ENCODE measurements around the gene MINDY4.

MINDY4 gene

DNA sequence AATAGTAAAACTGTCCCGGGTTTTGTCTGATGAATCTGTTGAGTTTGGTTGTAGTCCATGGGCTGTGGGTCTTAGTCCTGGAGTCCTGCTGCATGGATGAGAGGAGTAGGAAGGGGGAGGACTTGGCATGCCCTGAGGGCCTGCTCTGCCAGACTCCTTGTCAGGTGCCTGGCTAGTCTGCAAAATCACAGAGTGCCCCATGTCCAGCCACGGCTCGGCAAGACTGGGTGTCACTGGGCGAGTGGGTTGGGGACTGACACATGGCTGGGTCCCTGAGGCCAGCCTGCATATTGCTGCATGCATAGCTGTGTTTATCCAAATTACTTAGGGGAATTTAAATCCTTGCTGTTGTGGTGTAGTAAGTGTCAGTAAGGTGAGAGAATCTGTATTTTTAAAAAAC is 9.7 kb downstream of the MINDY4 start:
- Histone ChIP-seq H3K79me2 (ENCODE audit: control insufficient read depth, insufficient read depth, low read length) (no peaks in the 10 kb centered on the region), H3K36me3 (ENCODE audit: control insufficient read depth, insufficient read depth, low read length) (no peaks in the 10 kb centered on the region), H3K56ac (ENCODE audit: low read length) (no peak overlapping the region), H3K23ac (ENCODE audit: low read length) (no peak overlapping the region), H4K8ac (ENCODE audit: low read depth, low read length) (no peak overlapping the region), H2BK15ac (replicated peaks; ENCODE audit: low read depth) (no peak overlapping the region), H2AK5ac (ENCODE audit: low read length) (no peak overlapping the region), H3K4me2 (ENCODE audit: low read length) (no peak overlapping the region), H3K4me1 (ENCODE audit: control insufficient read depth, low read depth, low read length) (no peaks in the 10 kb centered on the region), H3K18ac (ENCODE audit: low read length) (no peak overlapping the region), H3K79me1 (ENCODE audit: low read length) (no peaks in the 10 kb centered on the region), H3K9ac (ENCODE audit: low read length) (no peak overlapping the region), H2BK5ac (ENCODE audit: low read length) (no peak overlapping the region), H3K27ac (ENCODE audit: low read depth, low read length) (no peak overlapping the region), H4K5ac (ENCODE audit: low read length) (no peak overlapping the region), H2BK120ac (ENCODE audit: low read depth, low read length) (no peak overlapping the region), H3K4ac (ENCODE audit: low read depth, low read length) (no peak overlapping the region), H3K4me3 (ENCODE audit: low read length) (no peak overlapping the region), H3K27me3 (ENCODE audit: insufficient read depth, low read length, poor library complexity) (no peaks in the 10 kb centered on the region)
- DNase-seq = no peak
- WGBS (ENCODE audit: extremely low coverage, insufficient coverage, low lambda C conversion rate) = no CpG with 5 or more reads among the region's 4 CpGs

GRCh38 chr7:30782690-30783089 is 11.5 kb downstream of the MINDY4 start:
- H3K27ac ChIP-seq (ENCODE audit: low read depth, low read length) = no peak overlapping the region
- no peaks in the 10 kb centered on the region for H3K27me3 ChIP-seq (ENCODE audit: insufficient read depth, low read length, poor library complexity)
- H3K9ac ChIP-seq (ENCODE audit: low read length) = no peak overlapping the region
- no peak overlapping the region for H2BK5ac ChIP-seq (ENCODE audit: low read length)
- H3K23ac ChIP-seq (ENCODE audit: low read length) = no peak overlapping the region
- H3K4me3 ChIP-seq (ENCODE audit: low read length) = no peak overlapping the region
- H4K8ac ChIP-seq (ENCODE audit: low read depth, low read length) = no peak overlapping the region
- no peak for DNase-seq
- no peak overlapping the region for H2AK5ac ChIP-seq (ENCODE audit: low read length)
- no peak overlapping the region for H3K18ac ChIP-seq (ENCODE audit: low read length)
- H2BK15ac ChIP-seq (replicated peaks; ENCODE audit: low read depth) = no peak overlapping the region
- no peak overlapping the region for H2BK120ac ChIP-seq (ENCODE audit: low read depth, low read length)
- no peaks in the 10 kb centered on the region for H3K4me1 ChIP-seq (ENCODE audit: control insufficient read depth, low read depth, low read length)
- H3K4ac ChIP-seq (ENCODE audit: low read depth, low read length) = no peak overlapping the region
- no peak overlapping the region for H4K5ac ChIP-seq (ENCODE audit: low read length)
- H3K4me2 ChIP-seq (ENCODE audit: low read length) = no peak overlapping the region
- no peaks in the 10 kb centered on the region for H3K36me3 ChIP-seq (ENCODE audit: control insufficient read depth, insufficient read depth, low read length)
- no peak overlapping the region for H3K56ac ChIP-seq (ENCODE audit: low read length)
- H3K79me1 ChIP-seq (ENCODE audit: low read length) = no peaks in the 10 kb centered on the region
- H3K79me2 ChIP-seq (ENCODE audit: control insufficient read depth, insufficient read depth, low read length) = no peaks in the 10 kb centered on the region

- H3K23ac ChIP-seq (ENCODE audit: low read length) = no peak overlapping the region
Observed at GRCh38 chr7:30785786-30786185, 14.6 kb downstream of the MINDY4 start.

DNA sequence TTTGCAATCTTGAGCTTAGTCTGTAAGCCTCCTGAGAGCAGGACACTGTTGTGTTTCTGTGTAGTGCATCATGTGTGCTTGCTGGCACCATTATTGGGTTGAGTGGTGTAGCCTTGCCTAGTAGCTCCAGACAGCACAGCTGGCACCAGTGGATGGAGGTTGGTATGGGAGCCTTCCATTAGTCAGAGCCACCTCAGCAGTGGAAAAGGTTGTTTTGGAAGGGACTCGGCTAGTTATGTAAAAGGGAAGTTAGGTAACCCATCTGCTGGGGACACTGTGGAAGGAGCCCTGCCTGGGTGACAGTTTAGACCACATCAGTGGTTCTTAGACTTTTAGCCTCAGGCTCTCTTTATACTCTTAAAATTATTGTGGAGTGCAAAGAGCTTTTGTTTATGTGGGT is 16.3 kb downstream of the MINDY4 start:
- H2BK120ac ChIP-seq (ENCODE audit: low read depth, low read length) = no peak overlapping the region
- H3K27me3 ChIP-seq (ENCODE audit: insufficient read depth, low read length, poor library complexity) = no peaks in the 10 kb centered on the region
- H3K4me1 ChIP-seq (ENCODE audit: control insufficient read depth, low read depth, low read length) = no peaks in the 10 kb centered on the region
- H3K18ac ChIP-seq (ENCODE audit: low read length) = no peak overlapping the region
- H3K56ac ChIP-seq (ENCODE audit: low read length) = no peak overlapping the region
- DNase-seq = no peak
- no peaks in the 10 kb centered on the region for H3K79me1 ChIP-seq (ENCODE audit: low read length)
- H3K4ac ChIP-seq (ENCODE audit: low read depth, low read length) = no peak overlapping the region
- no CpG with 5 or more reads among the region's 1 CpG for WGBS (ENCODE audit: extremely low coverage, insufficient coverage, low lambda C conversion rate)
- no peak overlapping the region for H2BK5ac ChIP-seq (ENCODE audit: low read length)
- H4K8ac ChIP-seq (ENCODE audit: low read depth, low read length) = no peak overlapping the region
- H4K5ac ChIP-seq (ENCODE audit: low read length) = no peak overlapping the region
- no peak overlapping the region for H3K4me2 ChIP-seq (ENCODE audit: low read length)
- no peak overlapping the region for H2BK15ac ChIP-seq (replicated peaks; ENCODE audit: low read depth)
- no peak overlapping the region for H3K9ac ChIP-seq (ENCODE audit: low read length)
- no peak overlapping the region for H2AK5ac ChIP-seq (ENCODE audit: low read length)
- H3K23ac ChIP-seq (ENCODE audit: low read length) = no peak overlapping the region
- H3K36me3 ChIP-seq (ENCODE audit: control insufficient read depth, insufficient read depth, low read length) = no peaks in the 10 kb centered on the region
- H3K27ac ChIP-seq (ENCODE audit: low read depth, low read length) = no peak overlapping the region
- H3K4me3 ChIP-seq (ENCODE audit: low read length) = no peak overlapping the region
- no peaks in the 10 kb centered on the region for H3K79me2 ChIP-seq (ENCODE audit: control insufficient read depth, insufficient read depth, low read length)

More at GRCh38 chr7:30785786-30786185, 14.6 kb downstream of the MINDY4 start:
- Histone ChIP-seq H2BK120ac (ENCODE audit: low read depth, low read length) (no peak overlapping the region), H3K18ac (ENCODE audit: low read length) (no peak overlapping the region), H3K4me1 (ENCODE audit: control insufficient read depth, low read depth, low read length) (no peaks in the 10 kb centered on the region), H3K4me3 (ENCODE audit: low read length) (no peak overlapping the region), H3K56ac (ENCODE audit: low read length) (no peak overlapping the region), H2AK5ac (ENCODE audit: low read length) (no peak overlapping the region), H2BK5ac (ENCODE audit: low read length) (no peak overlapping the region), H4K8ac (ENCODE audit: low read depth, low read length) (no peak overlapping the region), H3K9ac (ENCODE audit: low read length) (no peak overlapping the region), H3K27ac (ENCODE audit: low read depth, low read length) (no peak overlapping the region), H3K4me2 (ENCODE audit: low read length) (no peak overlapping the region), H3K79me2 (ENCODE audit: control insufficient read depth, insufficient read depth, low read length) (no peaks in the 10 kb centered on the region), H3K27me3 (ENCODE audit: insufficient read depth, low read length, poor library complexity) (no peaks in the 10 kb centered on the region), H3K4ac (ENCODE audit: low read depth, low read length) (no peak overlapping the region), H3K79me1 (ENCODE audit: low read length) (no peaks in the 10 kb centered on the region), H3K36me3 (ENCODE audit: control insufficient read depth, insufficient read depth, low read length) (no peaks in the 10 kb centered on the region), H4K5ac (ENCODE audit: low read length) (no peak overlapping the region), H2BK15ac (replicated peaks; ENCODE audit: low read depth) (no peak overlapping the region)
- DNase-seq = no peak
- no CpG with 5 or more reads among the region's 9 CpGs for WGBS (ENCODE audit: extremely low coverage, insufficient coverage, low lambda C conversion rate)

DNA sequence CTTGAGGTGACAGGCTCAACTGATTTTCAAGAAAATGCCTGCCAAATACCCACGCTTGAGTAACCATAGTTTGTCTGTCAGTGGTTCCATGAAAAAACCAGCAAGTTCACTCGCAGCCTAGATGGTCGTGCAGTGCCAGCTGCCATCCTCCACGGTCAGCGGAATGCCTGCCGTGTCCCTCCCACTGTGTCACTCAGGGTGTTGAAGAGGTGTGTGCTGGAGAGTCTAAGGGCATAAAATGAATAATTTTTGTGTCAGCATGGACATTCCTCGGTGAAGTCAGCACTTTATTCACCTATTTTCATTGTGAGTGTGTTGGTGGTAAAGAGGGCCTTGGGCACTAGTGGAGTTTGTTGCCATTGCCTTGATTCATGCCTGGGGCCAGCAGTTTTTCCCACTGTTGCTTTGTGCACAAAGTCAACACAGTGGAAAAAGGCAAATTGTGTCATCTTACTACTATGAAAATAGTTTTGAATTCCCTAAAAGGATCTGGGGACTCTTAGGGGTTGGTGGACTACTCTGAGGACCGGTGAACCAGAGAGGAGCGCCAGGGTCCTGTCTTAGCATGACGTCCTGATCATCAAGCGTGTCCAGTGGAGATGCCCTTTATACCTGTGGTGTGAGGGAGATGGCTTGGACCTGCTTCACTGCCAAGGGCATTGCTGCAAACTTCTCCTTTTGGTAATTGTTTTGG is 17.6 kb downstream of the MINDY4 start:
- no CpG with 5 or more reads among the region's 11 CpGs for WGBS (ENCODE audit: extremely low coverage, insufficient coverage, low lambda C conversion rate)
- DNase-seq = no peak
- H3K27ac ChIP-seq (ENCODE audit: low read depth, low read length) = no peak overlapping the region

DNA sequence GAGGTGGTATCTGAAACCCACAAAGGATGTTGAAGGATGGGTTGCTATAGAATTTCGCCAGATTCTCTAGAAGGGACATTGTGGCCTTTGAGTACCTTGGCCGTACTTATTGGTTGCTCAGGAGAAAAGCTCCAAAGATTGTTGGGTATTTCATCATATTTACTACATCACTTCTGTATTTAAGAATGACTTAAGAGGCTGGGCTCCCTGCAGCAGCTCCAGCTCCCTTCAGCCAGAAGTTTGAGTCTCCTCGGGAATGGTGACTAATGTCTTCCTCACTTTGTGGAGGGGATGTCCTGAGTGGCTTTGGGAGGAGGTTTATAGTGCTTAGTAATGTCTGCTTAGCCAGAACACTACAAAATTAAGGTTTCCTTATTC is 18.1 kb downstream of the MINDY4 start:
- Histone ChIP-seq H2BK120ac (ENCODE audit: low read depth, low read length) (no peak overlapping the region), H3K27ac (ENCODE audit: low read depth, low read length) (no peak overlapping the region), H2BK5ac (ENCODE audit: low read length) (no peak overlapping the region), H3K56ac (ENCODE audit: low read length) (no peak overlapping the region), H4K5ac (ENCODE audit: low read length) (no peak overlapping the region), H3K79me1 (ENCODE audit: low read length) (no peaks in the 10 kb centered on the region), H4K8ac (ENCODE audit: low read depth, low read length) (no peak overlapping the region), H3K23ac (ENCODE audit: low read length) (no peak overlapping the region), H3K4ac (ENCODE audit: low read depth, low read length) (no peak overlapping the region), H3K9ac (ENCODE audit: low read length) (no peak overlapping the region), H3K18ac (ENCODE audit: low read length) (no peak overlapping the region), H3K4me1 (ENCODE audit: control insufficient read depth, low read depth, low read length) (no peaks in the 10 kb centered on the region), H3K27me3 (ENCODE audit: insufficient read depth, low read length, poor library complexity) (no peaks in the 10 kb centered on the region), H2AK5ac (ENCODE audit: low read length) (no peak overlapping the region), H3K4me3 (ENCODE audit: low read length) (no peak overlapping the region), H3K36me3 (ENCODE audit: control insufficient read depth, insufficient read depth, low read length) (no peaks in the 10 kb centered on the region), H2BK15ac (replicated peaks; ENCODE audit: low read depth) (no peak overlapping the region), H3K4me2 (ENCODE audit: low read length) (no peak overlapping the region), H3K79me2 (ENCODE audit: control insufficient read depth, insufficient read depth, low read length) (no peaks in the 10 kb centered on the region)
- WGBS (ENCODE audit: extremely low coverage, insufficient coverage, low lambda C conversion rate) = no CpG with 5 or more reads among the region's 3 CpGs
- DNase-seq = no peak

More for the DNA sequence above, 17.6 kb downstream of the MINDY4 start:
- no peak overlapping the region for H2BK5ac ChIP-seq (ENCODE audit: low read length)
- H2AK5ac ChIP-seq (ENCODE audit: low read length) = no peak overlapping the region
- no peaks in the 10 kb centered on the region for H3K4me1 ChIP-seq (ENCODE audit: control insufficient read depth, low read depth, low read length)
- no peak overlapping the region for H2BK15ac ChIP-seq (replicated peaks; ENCODE audit: low read depth)
- H2BK120ac ChIP-seq (ENCODE audit: low read depth, low read length) = no peak overlapping the region
- no peak overlapping the region for H3K23ac ChIP-seq (ENCODE audit: low read length)
- H3K56ac ChIP-seq (ENCODE audit: low read length) = no peak overlapping the region
- H3K27me3 ChIP-seq (ENCODE audit: insufficient read depth, low read length, poor library complexity) = no peaks in the 10 kb centered on the region
- no peaks in the 10 kb centered on the region for H3K36me3 ChIP-seq (ENCODE audit: control insufficient read depth, insufficient read depth, low read length)
- no peak overlapping the region for H4K5ac ChIP-seq (ENCODE audit: low read length)
- no peak overlapping the region for H3K18ac ChIP-seq (ENCODE audit: low read length)
- no peak overlapping the region for H3K4ac ChIP-seq (ENCODE audit: low read depth, low read length)
- H3K79me2 ChIP-seq (ENCODE audit: control insufficient read depth, insufficient read depth, low read length) = no peaks in the 10 kb centered on the region
- H3K4me3 ChIP-seq (ENCODE audit: low read length) = no peak overlapping the region
- no peak overlapping the region for H4K8ac ChIP-seq (ENCODE audit: low read depth, low read length)
- no peaks in the 10 kb centered on the region for H3K79me1 ChIP-seq (ENCODE audit: low read length)
- no peak overlapping the region for H3K4me2 ChIP-seq (ENCODE audit: low read length)
- H3K9ac ChIP-seq (ENCODE audit: low read length) = no peak overlapping the region

Measured in mesendoderm (in vitro differentiated cells).